ENCODE results near the gene PRKN.

PRKN gene

GRCh38 chr6:162615016-162615705 lies 112.4 kb downstream of the PRKN start:
- DNase-seq (ENCODE audit: low read depth in 2 of 2): no peak

GRCh38 chr6:162613310-162613709 lies 114.3 kb downstream of the PRKN start:
- DNase-seq (ENCODE audit: low read depth in 2 of 2): no peak

DNA sequence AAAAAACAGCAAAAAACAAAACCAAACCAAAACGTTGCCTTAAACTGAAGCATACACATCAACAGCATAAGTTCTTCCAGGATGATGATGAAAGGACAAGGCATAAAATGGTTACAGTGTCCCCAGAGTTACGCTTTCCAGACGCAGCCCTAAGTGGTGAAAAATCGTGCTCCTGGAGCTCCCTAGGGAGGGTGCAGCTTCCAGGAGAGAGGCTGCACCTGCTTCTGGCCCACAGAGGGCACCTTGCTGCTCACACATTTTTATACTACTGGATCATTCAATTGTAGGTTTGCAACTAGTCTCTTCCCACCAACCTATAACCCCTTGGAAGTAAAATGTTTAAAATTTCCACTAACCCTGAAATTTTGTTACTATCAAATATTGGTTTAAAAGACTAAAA lies 115.0 kb downstream of the PRKN start:
- no peak for DNase-seq (ENCODE audit: low read depth in 2 of 2)

DNA sequence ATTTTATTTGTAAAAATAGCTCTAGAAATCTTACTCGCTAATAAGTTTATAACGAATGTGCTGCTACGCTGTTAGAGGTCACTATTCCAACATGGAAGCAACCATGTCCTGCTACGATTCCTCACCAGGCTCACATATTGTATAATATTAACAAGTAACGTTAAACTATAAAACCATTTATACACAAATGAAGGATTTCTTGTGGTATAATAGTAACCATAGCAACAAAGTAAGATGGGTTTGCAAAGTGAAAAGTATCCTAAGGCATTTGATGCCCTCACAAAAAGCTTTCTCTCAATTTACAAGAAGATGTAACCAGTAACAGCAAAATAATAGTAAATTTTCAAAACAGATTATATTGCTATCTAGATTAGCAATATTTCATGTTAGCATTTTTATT lies 117.2 kb downstream of the PRKN start:
- no peak for DNase-seq (ENCODE audit: low read depth in 2 of 2)

DNA sequence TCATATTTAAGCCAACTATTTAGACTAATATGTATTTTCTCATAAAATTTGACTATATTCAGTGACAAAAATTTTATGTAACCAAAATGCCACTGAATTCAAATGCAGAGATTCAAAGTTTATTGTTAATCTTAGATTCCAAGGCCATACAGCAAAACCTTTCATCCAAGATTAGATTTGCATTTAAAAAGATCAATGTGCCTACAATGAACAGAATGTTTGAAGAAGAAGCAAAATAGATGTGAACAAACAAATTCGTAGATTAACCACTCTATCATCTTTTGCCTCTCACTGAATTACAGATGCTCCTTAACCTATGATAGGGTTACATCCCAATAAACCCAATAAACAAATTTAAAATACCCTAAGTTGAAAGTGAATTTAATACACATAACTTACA lies 121.7 kb downstream of the PRKN start:
- DNase-seq (ENCODE audit: low read depth in 2 of 2): no peak

DNA sequence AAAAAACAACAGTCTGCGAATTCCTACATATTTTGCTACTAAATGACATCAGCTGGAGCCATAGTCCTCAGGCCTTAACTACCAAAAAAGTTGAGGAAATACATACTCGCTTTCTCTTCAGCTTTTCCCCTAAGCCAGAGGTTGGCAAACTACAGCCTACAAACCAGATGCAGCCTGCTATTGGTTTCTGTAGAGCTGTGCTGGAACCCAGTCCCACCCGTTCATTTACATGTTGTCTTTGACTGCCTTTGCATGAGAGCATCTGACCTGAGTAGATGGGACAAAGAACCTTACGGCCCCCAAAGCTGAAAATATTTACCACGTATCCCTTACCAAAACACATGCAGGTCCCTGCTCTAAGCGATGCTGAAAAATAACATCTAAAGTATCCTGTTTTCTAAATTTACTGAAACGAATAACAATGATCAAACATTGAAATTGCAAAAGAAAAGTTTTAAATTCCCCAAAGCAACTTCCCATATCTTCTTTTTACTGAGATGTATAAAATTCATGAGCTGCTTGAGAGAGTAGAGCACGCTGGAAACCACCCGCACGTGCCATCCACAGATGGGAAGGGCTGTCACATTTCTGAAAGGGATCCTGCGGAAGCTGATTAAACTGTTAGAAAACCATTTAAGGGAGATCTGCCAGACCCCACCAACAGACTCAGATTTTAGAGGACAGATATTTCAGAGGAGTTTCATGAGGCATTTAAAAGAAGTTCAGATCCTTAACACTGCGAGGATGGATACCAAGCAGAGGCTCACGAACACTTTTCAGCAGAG lies 124.1 kb downstream of the PRKN start:
- no peak for DNase-seq (ENCODE audit: low read depth in 2 of 2)

- no peak for DNase-seq (ENCODE audit: low read depth in 2 of 2)
These were observed 124.8 kb downstream of the PRKN start for GRCh38 chr6:162602759-162603158.

DNA sequence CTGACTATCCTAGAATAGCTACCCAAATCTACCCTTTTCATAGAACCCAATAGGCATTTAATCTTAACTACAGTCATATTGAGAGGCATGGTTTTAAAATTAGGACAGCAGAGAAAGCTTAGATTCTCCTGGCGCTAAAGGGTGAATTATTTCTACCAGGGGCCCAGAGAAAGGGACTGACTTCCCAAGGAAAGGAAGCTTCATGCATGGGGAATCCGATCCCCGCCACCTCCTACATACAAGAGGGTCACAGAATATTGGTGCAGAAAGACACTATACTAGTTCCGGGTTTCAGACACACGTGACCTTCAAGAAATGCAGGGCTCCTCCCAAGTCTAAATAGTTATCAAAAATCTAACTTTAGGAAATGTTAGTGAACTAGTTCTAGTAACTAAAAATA lies 130.9 kb downstream of the PRKN start:
- DNase-seq (ENCODE audit: low read depth in 2 of 2): no peak

GRCh38 chr6:162591517-162591916 lies 136.0 kb downstream of the PRKN start:
- no peak for DNase-seq (ENCODE audit: low read depth in 2 of 2)

GRCh38 chr6:162581988-162582780 lies 145.4 kb downstream of the PRKN start:
- DNase-seq (ENCODE audit: low read depth in 2 of 2): no peak

DNA sequence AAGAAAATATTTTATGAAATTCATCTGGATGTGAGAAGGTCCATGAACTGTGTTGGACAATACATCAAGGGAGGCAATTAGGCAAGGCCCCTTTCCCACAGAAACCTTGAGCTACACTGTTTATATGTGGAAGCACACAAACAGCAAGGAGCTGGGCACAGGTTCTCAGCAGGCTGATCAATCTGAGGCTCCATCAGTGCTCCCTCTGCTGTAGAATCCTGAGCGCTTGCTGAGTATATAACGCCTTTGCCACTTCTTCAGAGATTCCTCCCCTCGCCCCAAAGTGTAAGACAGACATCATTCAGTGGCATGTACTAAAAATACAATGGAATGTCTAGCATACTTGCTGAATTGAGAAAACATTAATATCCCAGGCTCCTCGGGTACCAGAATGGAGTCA lies 146.9 kb downstream of the PRKN start:
- DNase-seq (ENCODE audit: low read depth in 2 of 2): no peak

DNA sequence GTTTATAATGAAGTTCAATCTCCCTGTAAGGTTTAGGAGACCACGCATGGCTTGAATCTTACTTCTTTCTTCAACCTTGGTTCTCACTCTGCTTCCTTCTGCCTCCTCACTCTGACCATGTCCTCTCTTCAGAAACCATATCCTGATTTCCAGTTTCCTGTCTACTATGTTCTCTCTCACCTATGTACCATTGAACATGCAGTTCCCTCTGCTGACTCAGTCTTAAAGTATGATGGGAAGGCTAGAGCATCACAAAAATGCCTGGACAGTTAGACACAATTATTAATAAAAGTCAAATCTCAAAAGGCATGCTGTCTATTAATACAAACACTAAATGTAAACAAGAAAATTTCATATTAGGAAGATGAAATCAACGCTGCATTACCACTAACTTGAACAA lies 151.6 kb downstream of the PRKN start:
- no peak for DNase-seq (ENCODE audit: low read depth in 2 of 2)

GRCh38 chr6:162572240-162572639 lies 155.3 kb downstream of the PRKN start:
- no peak for DNase-seq (ENCODE audit: low read depth in 2 of 2)

- no peak for DNase-seq (ENCODE audit: low read depth in 2 of 2)
These were observed 159.3 kb downstream of the PRKN start for GRCh38 chr6:162568266-162568665.

DNA sequence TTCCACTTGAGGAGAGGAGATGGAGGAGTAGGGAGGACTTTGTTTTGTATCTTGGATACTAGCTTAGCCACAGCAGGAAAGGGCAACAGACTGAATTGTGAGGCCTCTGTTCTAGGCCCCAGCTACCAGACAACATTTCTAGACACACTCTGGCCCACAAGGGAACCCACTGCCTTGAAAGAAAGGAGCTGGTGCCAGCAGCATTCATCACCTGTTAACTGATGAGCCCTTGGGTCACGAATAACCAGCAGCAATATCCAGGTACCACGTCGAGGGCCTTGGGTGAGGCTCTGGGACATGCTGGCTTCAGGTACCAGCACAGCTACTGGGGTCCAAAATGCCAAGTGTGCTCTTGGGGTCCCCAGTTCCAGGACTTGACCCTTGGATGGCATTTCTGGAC lies 165.5 kb downstream of the PRKN start:
- no peak for DNase-seq (ENCODE audit: low read depth in 2 of 2)

GRCh38 chr6:162560891-162561290 lies 166.7 kb downstream of the PRKN start:
- no peak for DNase-seq (ENCODE audit: low read depth in 2 of 2)

DNA sequence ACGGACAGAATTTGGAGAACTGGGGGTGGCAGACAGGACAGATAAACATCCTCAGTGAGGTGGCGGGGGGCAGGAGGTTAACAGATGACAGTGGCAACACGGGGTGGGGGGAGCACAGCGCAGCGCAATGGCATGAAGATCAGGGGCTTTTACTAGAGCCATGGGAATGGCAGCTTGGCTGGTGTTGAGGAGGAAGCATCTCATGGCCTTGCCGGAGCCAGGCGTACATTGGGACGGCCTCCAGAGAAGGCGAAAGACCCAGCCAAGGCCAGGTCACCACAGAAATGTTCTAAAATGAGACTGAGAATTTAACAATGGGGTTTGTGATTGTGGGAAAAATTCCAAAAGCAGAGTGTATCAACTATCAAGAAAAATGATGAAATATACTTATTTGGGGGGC lies 173.0 kb downstream of the PRKN start:
- no peak for DNase-seq (ENCODE audit: low read depth in 2 of 2)

- no peak for DNase-seq (ENCODE audit: low read depth in 2 of 2)
These were observed 180.7 kb downstream of the PRKN start for GRCh38 chr6:162546905-162547304.

DNA sequence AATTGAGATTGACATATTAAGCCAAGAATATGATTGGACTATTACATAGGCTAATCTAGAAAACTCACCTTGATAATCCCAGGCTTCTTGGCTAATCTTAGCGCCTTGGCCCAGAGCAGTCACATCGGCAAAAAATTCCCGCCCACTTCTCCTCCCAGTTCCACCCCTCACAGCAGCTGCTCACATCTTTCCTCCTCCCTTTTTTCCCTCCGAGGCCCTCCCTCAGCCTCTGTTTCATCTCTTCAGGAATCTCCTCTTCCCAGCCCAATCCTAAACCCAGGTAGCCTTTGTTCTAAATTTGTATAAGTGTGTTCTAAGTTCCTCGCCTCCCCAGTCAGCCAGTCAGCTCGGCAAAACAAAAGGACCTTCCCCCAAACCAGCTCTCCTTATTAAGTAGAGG lies 184.3 kb downstream of the PRKN start:
- DNase-seq (ENCODE audit: low read depth in 2 of 2): no peak

DNA sequence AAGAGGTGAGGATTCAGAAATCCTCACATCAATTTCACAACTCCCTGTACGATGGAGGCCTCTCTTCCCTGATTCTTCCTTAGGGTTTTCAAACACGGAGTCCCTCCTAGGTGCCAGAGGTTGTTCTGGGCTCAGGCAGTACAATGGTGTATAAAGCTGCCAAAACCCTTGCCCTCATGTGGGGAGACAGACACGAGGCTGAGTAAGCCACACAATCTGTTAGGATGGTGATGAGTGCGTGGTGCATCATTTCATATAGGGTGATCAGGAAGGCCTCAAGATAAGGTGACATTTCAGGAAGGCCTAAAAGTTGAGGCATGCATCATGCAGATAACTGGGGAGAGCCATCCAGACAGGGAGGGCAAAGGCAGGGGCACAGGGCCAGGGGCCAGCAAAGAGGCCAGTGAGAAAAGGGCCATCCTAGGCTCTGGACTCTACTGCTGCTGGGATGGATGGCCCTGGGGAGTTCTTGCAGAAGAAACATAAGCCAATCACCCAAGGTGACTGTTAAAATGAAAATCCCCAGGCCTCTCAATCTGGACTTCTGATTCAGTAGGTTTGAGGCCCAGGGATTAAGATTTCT lies 186.5 kb downstream of the PRKN start:
- DNase-seq (ENCODE audit: low read depth in 2 of 2): no peak

- no peak for DNase-seq (ENCODE audit: low read depth in 2 of 2)
These were observed 188.2 kb downstream of the PRKN start for GRCh38 chr6:162539321-162539720.

DNA sequence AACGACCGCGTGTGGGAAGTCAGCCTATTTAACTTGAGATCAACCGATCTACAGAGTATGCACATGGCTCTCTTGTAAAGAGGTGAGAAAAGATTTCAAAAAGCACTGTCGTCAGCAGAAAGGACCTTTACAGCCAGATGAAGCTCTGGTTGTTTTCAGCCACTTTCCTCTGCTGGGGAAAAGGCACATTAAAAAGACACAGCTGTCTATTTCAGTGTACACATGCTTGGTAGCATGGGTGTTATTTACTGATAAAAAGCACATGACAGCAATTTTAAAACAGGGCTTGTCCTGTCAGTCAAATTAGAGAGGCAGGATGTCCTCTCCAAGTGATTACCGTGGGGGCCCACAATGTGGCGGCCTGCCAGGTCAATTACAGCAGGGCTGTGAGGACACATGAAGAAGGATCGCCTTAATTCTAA lies 188.9 kb downstream of the PRKN start:
- DNase-seq (ENCODE audit: low read depth in 2 of 2): no peak
